IMR-90 (cell line): ENCODE data around the gene AQP6. TPM values are rescaled to one million over a fixed set of nuclear protein-coding genes. Genes with fewer than 3 reads are reported as not detected.

Source experiments
- ATAC-seq: fragments of 200-7000 bp; cut with Tn5 transposase; 2 replicates; pipeline ENCODE4 v1.9.1; 2020; ENCODE audit warnings: low read depth, mild to moderate bottlenecking, moderate library complexity
- BruUV-seq: library from RNA; stranded (reverse); fragments of 400-500 nt; replicated peaks from 2 replicates; lab custom pipeline; 2021; lab: Mats Ljungman, UMichigan
- CTCF ChIA-PET: fragments of 300-600 bp; formaldehyde crosslinking; extraction: SDS; loops from one replicate; lab custom pipeline; 2021; ENCODE audit warnings: antibody characterized with exemption; lab: Yijun Ruan, JAX
- POLR2A ChIA-PET: fragments of 300-600 bp; sonication (Branson Sonifier 250); formaldehyde crosslinking; loops from one replicate; lab custom pipeline; 2022; ENCODE audit warnings: antibody characterized with exemption; ENCODE audit not compliant: unreplicated experiment; lab: Charles Lee
- DNase-seq: peaks from one replicate; pipeline ENCODE4 v3.0.0; 2013
- H2AFZ ChIP-seq: replicated peaks from 2 replicates; pipeline ENCODE3; 2013; ENCODE audit warnings: low read length, mild to moderate bottlenecking; ENCODE audit not compliant: poor library complexity
- H2AK5ac ChIP-seq: 2 replicates; pipeline ENCODE4 v1.6.1; 2013; ENCODE audit warnings: low read depth, low read length, inconsistent platforms
- H2AK9ac ChIP-seq: replicated peaks from 2 replicates; pipeline ENCODE3; 2013; ENCODE audit warnings: mild to moderate bottlenecking, low read depth, low read length, moderate library complexity; ENCODE audit not compliant: poor library complexity
- H2BK120ac ChIP-seq: 2 replicates; pipeline ENCODE4 v1.6.1; 2013; ENCODE audit warnings: low read depth, low read length, inconsistent platforms
- H2BK15ac ChIP-seq: 3 replicates; pipeline ENCODE4 v1.6.1; 2013; ENCODE audit warnings: low read depth, low read length, inconsistent platforms
- H2BK20ac ChIP-seq: 2 replicates; pipeline ENCODE4 v1.6.1; 2013; ENCODE audit warnings: low read depth, mild to moderate bottlenecking, inconsistent platforms, low read length, moderate library complexity
- H2BK5ac ChIP-seq: 2 replicates; pipeline ENCODE4 v1.6.1; 2013; ENCODE audit warnings: mild to moderate bottlenecking, low read depth, low read length, inconsistent platforms; ENCODE audit not compliant: poor library complexity, severe bottlenecking
- H3K14ac ChIP-seq: replicated peaks from 2 replicates; pipeline ENCODE4 v1.6.1; 2013; ENCODE audit warnings: low read depth, low read length, inconsistent platforms
- H3K18ac ChIP-seq: 2 replicates; pipeline ENCODE4 v1.6.1; 2013; ENCODE audit warnings: low read depth, low read length, control low read depth
- H3K23ac ChIP-seq: 2 replicates; pipeline ENCODE4 v1.6.1; 2013; ENCODE audit warnings: low read depth, low read length, inconsistent platforms
- H3K27ac ChIP-seq: 2 replicates; pipeline ENCODE4 v1.5.1; 2013; ENCODE audit warnings: mild to moderate bottlenecking, control low read depth, low read length; ENCODE audit not compliant: insufficient read depth
- H3K27me3 ChIP-seq: 2 replicates; pipeline ENCODE4 v1.6.1; 2013; ENCODE audit warnings: low read length; ENCODE audit not compliant: control insufficient read depth, insufficient read depth
- H3K36me3 ChIP-seq: 2 replicates; pipeline ENCODE4 v1.6.1; 2013; ENCODE audit warnings: low read length, mixed read lengths; ENCODE audit not compliant: control insufficient read depth, insufficient read depth
- H3K4ac ChIP-seq: 2 replicates; pipeline ENCODE4 v1.6.1; 2013; ENCODE audit warnings: low read depth, low read length, inconsistent platforms
- H3K4me1 ChIP-seq: 2 replicates; pipeline ENCODE4 v1.6.1; 2013; ENCODE audit warnings: low read length, mixed read lengths; ENCODE audit not compliant: control insufficient read depth, insufficient read depth
- H3K4me2 ChIP-seq: 2 replicates; pipeline ENCODE4 v1.6.1; 2013; ENCODE audit warnings: low read depth, mild to moderate bottlenecking, control low read depth, low read length, moderate library complexity
- H3K4me3 ChIP-seq: 2 replicates; pipeline ENCODE4 v1.5.1; 2013; ENCODE audit warnings: low read depth, mild to moderate bottlenecking, control low read depth, low read length, moderate library complexity; ENCODE audit not compliant: insufficient read depth
- H3K56ac ChIP-seq: 2 replicates; pipeline ENCODE4 v1.6.1; 2013; ENCODE audit warnings: low read length, inconsistent platforms; ENCODE audit not compliant: insufficient read depth; ENCODE audit errors: extremely low read depth
- H3K79me1 ChIP-seq, 2 experiments: 2 replicates each; pipeline ENCODE4 v1.6.1; 2013; ENCODE audit warnings: low read length in 2 of 2, inconsistent platforms in 1 of 2, low read depth in 1 of 2
- H3K9ac ChIP-seq: 2 replicates; pipeline ENCODE4 v1.6.1; 2013; ENCODE audit warnings: low read depth, low read length, control low read depth
- H3K9me1 ChIP-seq: 2 replicates; pipeline ENCODE4 v1.6.1; 2013; ENCODE audit warnings: low read length, inconsistent platforms; ENCODE audit not compliant: insufficient read depth
- H3K9me3 ChIP-seq: 2 replicates; pipeline ENCODE4 v1.6.1; 2013; ENCODE audit warnings: low read length; ENCODE audit not compliant: control insufficient read depth, insufficient read depth
- H4K20me1 ChIP-seq: 2 replicates; pipeline ENCODE4 v1.6.1; 2013; ENCODE audit warnings: low read length, inconsistent platforms; ENCODE audit not compliant: insufficient read depth
- H4K5ac ChIP-seq: 2 replicates; pipeline ENCODE4 v1.6.1; 2013; ENCODE audit warnings: mild to moderate bottlenecking, low read depth, low read length, control low read depth
- H4K8ac ChIP-seq, 2 experiments: 2 replicates each; pipeline ENCODE4 v1.6.1; 2013; ENCODE audit warnings: low read depth in 2 of 2, low read length in 2 of 2, control low read depth in 1 of 2, inconsistent platforms in 1 of 2
- H4K91ac ChIP-seq: 2 replicates; pipeline ENCODE4 v1.6.1; 2013; ENCODE audit warnings: low read depth, low read length, inconsistent platforms; ENCODE audit not compliant: insufficient read depth
- BHLHE40 ChIP-seq: fragments of 150-350 bp; IDR thresholded peaks from 2 replicates; pipeline ENCODE4 v1.6.1; 2016; ENCODE audit warnings: mild to moderate bottlenecking, low read depth, low read length
- CEBPB ChIP-seq: IDR thresholded peaks from 2 replicates; pipeline ENCODE4 v1.6.1; 2012; ENCODE audit warnings: low read depth, low read length, improper control_type of control experiment
- CHD1 ChIP-seq: IDR thresholded peaks from 2 replicates; pipeline ENCODE4 v1.6.1; 2012; ENCODE audit warnings: low read depth, low read length, improper control_type of control experiment
- FOS ChIP-seq: fragments of 150-350 bp; IDR thresholded peaks from 2 replicates; pipeline ENCODE4 v1.6.1; 2016; ENCODE audit warnings: low read depth, low read length
- MAFK ChIP-seq: IDR thresholded peaks from 2 replicates; pipeline ENCODE4 v1.6.1; 2012; ENCODE audit warnings: low read depth, low read length, improper control_type of control experiment
- MAZ ChIP-seq: IDR thresholded peaks from 2 replicates; pipeline ENCODE4 v1.6.1; 2012; ENCODE audit warnings: low read depth, mild to moderate bottlenecking, low read length, improper control_type of control experiment, moderate library complexity, borderline replicate concordance
- MXI1 ChIP-seq: IDR thresholded peaks from 2 replicates; pipeline ENCODE4 v1.6.1; 2012; ENCODE audit warnings: low read depth, mild to moderate bottlenecking, low read length, moderate library complexity, borderline replicate concordance
- NFE2L2 ChIP-seq: fragments of 150-350 bp; IDR thresholded peaks from 2 replicates; pipeline ENCODE4 v1.6.1; 2016; ENCODE audit warnings: low read depth, mild to moderate bottlenecking, low read length
- RAD21 ChIP-seq: IDR thresholded peaks from 2 replicates; pipeline ENCODE4 v1.6.1; 2012; ENCODE audit warnings: low read length, improper control_type of control experiment
- RCOR1 ChIP-seq: IDR thresholded peaks from 2 replicates; pipeline ENCODE4 v1.6.1; 2012; ENCODE audit warnings: mild to moderate bottlenecking, low read length, improper control_type of control experiment; ENCODE audit not compliant: insufficient replicate concordance
- SMC3 ChIP-seq: fragments of 150-350 bp; IDR thresholded peaks from 2 replicates; pipeline ENCODE4 v1.6.1; 2016; ENCODE audit warnings: low read depth, mild to moderate bottlenecking, antibody characterized with exemption, low read length, moderate library complexity
- WGBS, 2 experiments: methylation state at CpG; one replicate each; pipeline versions ENCODE4 v1.1.5 to v1.1.7; 2013; ENCODE audit warnings: missing lambda C conversion rate in 2 of 2; ENCODE audit not compliant: insufficient read length in 1 of 2; ENCODE audit errors: extremely low coverage in 2 of 2; 5-methylcytosine and 5-hydroxymethylcytosine counted together
- dilution Hi-C: fragments of 300-500 bp; cut with HindIII; formaldehyde crosslinking; loops from one replicate; pipeline ENCODE4 v1.14.3; 2018; ENCODE audit warnings: low sequenced_read_pairs; ENCODE audit not compliant: unreplicated experiment
- in situ Hi-C: fragments of 300-500 bp; cut with MboI; formaldehyde crosslinking; loops from 3 replicates; pipeline ENCODE4 v1.14.3; 2019; ENCODE audit warnings: low sequenced_read_pairs, inconsistent platforms, mixed read lengths
- intact Hi-C: fragments of 100-400 bp; cut with micrococcal nuclease; formaldehyde crosslinking; loops from 2 replicates; pipeline ENCODE4 v1.10.0; 2022
- polyA plus RNA-seq, 3 experiments: library from polyadenylated mRNA; depleted of rRNA; stranded (reverse); fragments of >200 nt; gene quantifications; 2 replicates each; pipeline ENCODE4 v1.2.3, GENCODE V29; 2012; ENCODE audit warnings: low replicate concordance in 1 of 3
- total RNA-seq: library from RNA; depleted of rRNA; stranded (reverse); fragments of >200 nt; gene quantifications from 2 replicates; pipeline ENCODE4 v1.2.3, GENCODE V29; 2012
- TF ChIP-seq, protein P1 (sequence below): fragments of 150-350 bp; IDR thresholded peaks from 2 replicates; pipeline ENCODE4 v1.6.1; 2017; ENCODE audit warnings: mild to moderate bottlenecking, antibody characterized with exemption, low read length, low read depth
- TF ChIP-seq, protein P2 (sequence below): conservative IDR thresholded peaks from 2 replicates; pipeline ENCODE4 v1.5.1; 2012; ENCODE audit warnings: mild to moderate bottlenecking, low read depth, low read length, improper control_type of control experiment
- TF ChIP-seq, protein P3 (sequence below): fragments of 150-350 bp; IDR thresholded peaks from 2 replicates; pipeline ENCODE4 v1.6.1; 2016; ENCODE audit warnings: low read depth, mild to moderate bottlenecking, low read length, moderate library complexity, borderline replicate concordance

Gene AQP6
- total and polyA plus RNA-seq, 2 of the 4 experiments (the other 2 are of a cell fraction), result not detected

DNA sequence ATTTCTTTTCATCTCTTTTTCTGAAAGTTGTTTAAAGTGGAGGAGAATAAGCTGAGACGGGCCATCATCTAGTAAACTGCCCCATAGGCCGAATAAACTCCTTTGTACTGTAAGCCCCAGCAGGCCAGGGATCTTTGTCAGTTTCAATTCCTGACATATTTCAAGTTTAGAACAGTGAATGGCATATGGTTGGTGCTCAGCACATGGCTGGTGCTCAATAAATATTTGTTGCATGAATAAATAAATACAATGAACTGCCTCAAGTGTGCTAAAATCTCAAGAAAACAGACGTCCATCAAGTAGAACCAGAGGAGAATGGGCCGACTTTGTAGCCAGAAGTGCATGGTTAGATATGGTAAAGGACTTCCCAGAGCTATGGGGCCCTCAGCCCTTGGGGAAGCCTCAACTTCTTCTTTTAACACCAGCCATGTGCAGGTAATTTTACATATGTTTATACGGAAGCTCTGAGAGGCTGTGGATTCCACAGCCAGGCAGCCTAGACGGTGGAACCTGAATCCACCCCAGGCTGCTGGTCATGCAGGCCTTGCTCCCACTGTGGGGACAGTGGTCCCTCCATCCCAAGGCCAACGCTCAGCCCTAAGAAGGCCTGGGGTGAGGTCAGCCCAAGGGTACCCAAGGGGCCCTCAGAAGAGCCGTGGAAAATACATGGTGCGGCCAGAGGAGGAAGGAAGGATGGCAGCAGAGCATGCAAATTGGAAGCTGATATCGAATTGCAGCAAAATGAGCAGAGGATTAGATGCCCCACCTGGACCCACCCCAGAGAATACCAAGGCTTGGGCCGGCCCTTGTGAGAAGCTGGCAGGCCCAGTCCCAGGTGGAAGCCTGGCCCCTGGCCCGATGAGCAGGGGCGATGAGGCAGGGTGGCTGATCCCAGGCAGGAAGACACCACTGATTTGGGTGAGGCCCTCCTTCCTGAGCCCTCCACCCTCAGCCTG is 30.9 kb upstream of the AQP6 start:
- WGBS, 2 experiments, result 100% methylated on average over 1 of the region's 13 CpGs; no CpG with 5 or more reads in 1 of the 2 experiments
- Histone ChIP-seq H3K4me2 (no peak overlapping the region), H2BK5ac (no peak overlapping the region), H3K36me3 (no peaks in the 10 kb centered on the region), H3K14ac (no peak overlapping the region), H3K18ac (no peak overlapping the region), H4K91ac (no peak overlapping the region), H3K79me1 (no peaks in the 10 kb centered on the region), H3K9me3 (no peaks in the 10 kb centered on the region), H3K4me3 (no peak overlapping the region), H2BK20ac (no peak overlapping the region), H4K8ac (no peak overlapping the region), H3K9me1 (0 out of 2 replicates have a peak, but pooled peaks cover 3% of the 10 kb centered on the region), H4K20me1 (no peaks in the 10 kb centered on the region), H2BK120ac (no peak overlapping the region), H2AK9ac (no peak overlapping the region), H3K4ac (no peak overlapping the region), H3K9ac (no peak overlapping the region), H2BK15ac (no peak overlapping the region), H3K27me3 (no peaks in the 10 kb centered on the region), H2AFZ (no peak overlapping the region), H3K4me1 (no peaks in the 10 kb centered on the region; the same call in 1 of the 2 replicates), H3K56ac (no peak overlapping the region), H3K23ac (no peak overlapping the region), H2AK5ac (no peak overlapping the region), H4K5ac (no peak overlapping the region), H3K27ac (no peak overlapping the region)
- intact Hi-C loops (no loop called here), dilution Hi-C loops (no loop called here), in situ Hi-C loops (no loop called here)
- ChIA-PET POLR2A (no interaction called here), CTCF (interaction anchor here (1.2 kb wide), 1 partner anchor 11 kb away, joined by 3 read pairs; no protein-coding TSS in a partner anchor)
- ATAC-seq, result no peak
- no peak for DNase-seq
- no TSS peak for BruUV-seq
- TF ChIP-seq CHD1, result no peak
- TF ChIP-seq MAFK, result no peak
- TF ChIP-seq NFE2L2, result no peak
- no peak for TF ChIP-seq BHLHE40
- TF ChIP-seq CEBPB, result no peak
- TF ChIP-seq, protein P1, sequence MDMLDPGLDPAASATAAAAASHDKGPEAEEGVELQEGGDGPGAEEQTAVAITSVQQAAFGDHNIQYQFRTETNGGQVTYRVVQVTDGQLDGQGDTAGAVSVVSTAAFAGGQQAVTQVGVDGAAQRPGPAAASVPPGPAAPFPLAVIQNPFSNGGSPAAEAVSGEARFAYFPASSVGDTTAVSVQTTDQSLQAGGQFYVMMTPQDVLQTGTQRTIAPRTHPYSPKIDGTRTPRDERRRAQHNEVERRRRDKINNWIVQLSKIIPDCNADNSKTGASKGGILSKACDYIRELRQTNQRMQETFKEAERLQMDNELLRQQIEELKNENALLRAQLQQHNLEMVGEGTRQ, result no peak
- no peak for TF ChIP-seq FOS
- no peak for TF ChIP-seq RCOR1
- TF ChIP-seq RAD21, result no peak
- TF ChIP-seq MAZ, result no peak
- no peak for TF ChIP-seq MXI1
- TF ChIP-seq, protein P2, sequence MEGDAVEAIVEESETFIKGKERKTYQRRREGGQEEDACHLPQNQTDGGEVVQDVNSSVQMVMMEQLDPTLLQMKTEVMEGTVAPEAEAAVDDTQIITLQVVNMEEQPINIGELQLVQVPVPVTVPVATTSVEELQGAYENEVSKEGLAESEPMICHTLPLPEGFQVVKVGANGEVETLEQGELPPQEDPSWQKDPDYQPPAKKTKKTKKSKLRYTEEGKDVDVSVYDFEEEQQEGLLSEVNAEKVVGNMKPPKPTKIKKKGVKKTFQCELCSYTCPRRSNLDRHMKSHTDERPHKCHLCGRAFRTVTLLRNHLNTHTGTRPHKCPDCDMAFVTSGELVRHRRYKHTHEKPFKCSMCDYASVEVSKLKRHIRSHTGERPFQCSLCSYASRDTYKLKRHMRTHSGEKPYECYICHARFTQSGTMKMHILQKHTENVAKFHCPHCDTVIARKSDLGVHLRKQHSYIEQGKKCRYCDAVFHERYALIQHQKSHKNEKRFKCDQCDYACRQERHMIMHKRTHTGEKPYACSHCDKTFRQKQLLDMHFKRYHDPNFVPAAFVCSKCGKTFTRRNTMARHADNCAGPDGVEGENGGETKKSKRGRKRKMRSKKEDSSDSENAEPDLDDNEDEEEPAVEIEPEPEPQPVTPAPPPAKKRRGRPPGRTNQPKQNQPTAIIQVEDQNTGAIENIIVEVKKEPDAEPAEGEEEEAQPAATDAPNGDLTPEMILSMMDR, result no peak
- no peak for TF ChIP-seq SMC3
- TF ChIP-seq, protein P3, sequence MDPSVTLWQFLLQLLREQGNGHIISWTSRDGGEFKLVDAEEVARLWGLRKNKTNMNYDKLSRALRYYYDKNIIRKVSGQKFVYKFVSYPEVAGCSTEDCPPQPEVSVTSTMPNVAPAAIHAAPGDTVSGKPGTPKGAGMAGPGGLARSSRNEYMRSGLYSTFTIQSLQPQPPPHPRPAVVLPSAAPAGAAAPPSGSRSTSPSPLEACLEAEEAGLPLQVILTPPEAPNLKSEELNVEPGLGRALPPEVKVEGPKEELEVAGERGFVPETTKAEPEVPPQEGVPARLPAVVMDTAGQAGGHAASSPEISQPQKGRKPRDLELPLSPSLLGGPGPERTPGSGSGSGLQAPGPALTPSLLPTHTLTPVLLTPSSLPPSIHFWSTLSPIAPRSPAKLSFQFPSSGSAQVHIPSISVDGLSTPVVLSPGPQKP, result no peak
